H1 (cell line): ENCODE measurements around the gene NHS. TPM values are rescaled to one million over a fixed set of nuclear protein-coding genes. Genes with fewer than 3 reads are reported as not detected.

ENCODE experiments used
- CTCF ChIA-PET: fragments of 300-600 bp; sonication (Branson Sonifier 250); formaldehyde crosslinking; loops from one replicate; lab custom pipeline; 2021; ENCODE audit not compliant: partially characterized antibody; lab: Charles Lee
- POLR2A ChIA-PET: fragments of 300-600 bp; sonication (Branson Sonifier 250); formaldehyde crosslinking; loops from one replicate; lab custom pipeline; 2021; ENCODE audit warnings: inconsistent platforms; ENCODE audit not compliant: partially characterized antibody; lab: Charles Lee
- DNase-seq, 2 experiments: peaks; one replicate each; pipeline versions ENCODE4 v3.0.0 to v3.0.0-alpha.2; 2010 to 2022; ENCODE audit warnings: low spot score in 2 of 2, low read depth in 1 of 2, mixed read lengths in 1 of 2
- FAIRE-seq: peaks from 2 replicates; lab custom pipeline; 2011; peaks lifted over from hg19 to GRCh38; lab: Jason Lieb, UNC
- H2AFZ ChIP-seq: 2 replicates; pipeline ENCODE4 v1.8.1; 2012; ENCODE audit warnings: low read length, inconsistent platforms
- H2AK5ac ChIP-seq: 2 replicates; pipeline ENCODE4 v1.6.1; 2013; ENCODE audit warnings: low read depth, low read length
- H2BK120ac ChIP-seq: replicated peaks from 2 replicates; pipeline ENCODE3; 2013; ENCODE audit warnings: low read depth, low read length, inconsistent platforms
- H2BK12ac ChIP-seq: 2 replicates; pipeline ENCODE4 v1.6.1; 2013; ENCODE audit warnings: low read depth, low read length
- H2BK15ac ChIP-seq: 2 replicates; pipeline ENCODE4 v1.6.1; 2013; ENCODE audit warnings: low read length
- H2BK20ac ChIP-seq: 2 replicates; pipeline ENCODE4 v1.6.1; 2013; ENCODE audit warnings: low read length
- H2BK5ac ChIP-seq: 2 replicates; pipeline ENCODE4 v1.6.1; 2013; ENCODE audit warnings: low read depth, low read length
- H3K14ac ChIP-seq: 2 replicates; pipeline ENCODE4 v1.6.1; 2013; ENCODE audit warnings: inconsistent platforms; ENCODE audit not compliant: insufficient read length
- H3K18ac ChIP-seq: 2 replicates; pipeline ENCODE4 v1.6.1; 2013; ENCODE audit warnings: low read length; ENCODE audit errors: extremely low read depth
- H3K23ac ChIP-seq: 2 replicates; pipeline ENCODE4 v1.6.1; 2013; ENCODE audit warnings: inconsistent platforms; ENCODE audit not compliant: insufficient read length
- H3K23me2 ChIP-seq: 2 replicates; pipeline ENCODE4 v1.6.1; 2013; ENCODE audit warnings: low read depth, low read length
- H3K27ac ChIP-seq: 2 replicates; pipeline ENCODE4 v1.6.1; 2011; ENCODE audit warnings: low read depth, low read length, inconsistent platforms
- H3K27me3 ChIP-seq, 4 experiments: replicated peaks in 1 of 4; 1 replicate in 1 of 4; 2 replicates in 3 of 4; pipeline versions ENCODE4 v1.6.1 to v1.8.1; 2011 to 2013; ENCODE audit warnings: low read length in 3 of 4, mild to moderate bottlenecking in 3 of 4, inconsistent platforms in 2 of 4, mixed read lengths in 2 of 4, moderate library complexity in 1 of 4; ENCODE audit not compliant: control insufficient read depth in 3 of 4, insufficient read depth in 3 of 4; ENCODE audit errors: extremely low read depth in 1 of 4
- H3K36me3 ChIP-seq, 4 experiments: 2 replicates each; pipeline versions ENCODE4 v1.6.1 to v1.8.1; 2011 to 2013; ENCODE audit warnings: mild to moderate bottlenecking in 4 of 4, low read length in 3 of 4, moderate library complexity in 2 of 4, control low read depth in 1 of 4, inconsistent platforms in 1 of 4; ENCODE audit not compliant: insufficient read depth in 4 of 4, control insufficient read depth in 2 of 4
- H3K4ac ChIP-seq: replicated peaks from 2 replicates; pipeline ENCODE3; 2013; ENCODE audit warnings: low read length, low read depth, mixed read lengths, inconsistent platforms; ENCODE audit not compliant: insufficient read length
- H3K4me1 ChIP-seq, 4 experiments: replicated peaks in 1 of 4; 1 replicate in 1 of 4; 2 replicates in 3 of 4; pipeline versions ENCODE4 v1.6.1 to v1.8.1; 2011 to 2013; ENCODE audit warnings: low read length in 3 of 4, inconsistent platforms in 2 of 4, mixed read lengths in 1 of 4; ENCODE audit not compliant: insufficient read depth in 4 of 4, control insufficient read depth in 3 of 4
- H3K4me2 ChIP-seq, 2 experiments: 2 replicates each; pipeline versions ENCODE4 v1.6.1 to v1.8.1; 2011 to 2013; ENCODE audit warnings: low read depth in 2 of 2, low read length in 2 of 2, control low read depth in 1 of 2, inconsistent platforms in 1 of 2, mild to moderate bottlenecking in 1 of 2; ENCODE audit not compliant: insufficient read depth in 1 of 2
- H3K4me3 ChIP-seq, 4 experiments: fragments of 200-600, 300-600 bp in 1 of 4; sonication (generic), shearing (Covaris generic), sonication (Bioruptor Twin) in 1 of 4; 2 replicates each; pipeline versions ENCODE4 v1.5.1 to v1.8.1; 2011 to 2016; ENCODE audit warnings: low read length in 4 of 4, low read depth in 3 of 4, control low read depth in 2 of 4, inconsistent platforms in 2 of 4, mild to moderate bottlenecking in 2 of 4, mixed read lengths in 1 of 4, moderate library complexity in 1 of 4; ENCODE audit not compliant: insufficient read depth in 2 of 4; ENCODE audit errors: extremely low read depth in 1 of 4
- H3K56ac ChIP-seq: replicated peaks from 2 replicates; pipeline ENCODE3; 2013; ENCODE audit warnings: low read depth, mild to moderate bottlenecking, mixed read lengths, low read length, inconsistent platforms; ENCODE audit not compliant: insufficient read length
- H3K79me1 ChIP-seq: 2 replicates; pipeline ENCODE4 v1.6.1; 2013; ENCODE audit warnings: low read depth, low read length, control low read depth
- H3K79me2 ChIP-seq, 2 experiments: 2 replicates each; pipeline versions ENCODE4 v1.6.1 to v1.8.1; 2012 to 2013; ENCODE audit warnings: low read length in 2 of 2, mild to moderate bottlenecking in 2 of 2, inconsistent platforms in 1 of 2; ENCODE audit not compliant: insufficient read depth in 2 of 2, control insufficient read depth in 1 of 2
- H3K9ac ChIP-seq, 4 experiments: replicated peaks in 1 of 4; 1 replicate in 1 of 4; 2 replicates in 3 of 4; pipeline versions ENCODE4 v1.6.1 to v1.8.1; 2011 to 2013; ENCODE audit warnings: low read depth in 3 of 4, low read length in 3 of 4, control low read depth in 2 of 4, mild to moderate bottlenecking in 2 of 4, moderate library complexity in 2 of 4, inconsistent platforms in 1 of 4; ENCODE audit errors: extremely low read depth in 1 of 4
- H3K9me3 ChIP-seq, 2 experiments: 2 replicates each; pipeline versions ENCODE4 v1.6.1 to v1.8.1; 2012 to 2013; ENCODE audit warnings: mild to moderate bottlenecking in 2 of 2, moderate library complexity in 2 of 2, control low read depth in 1 of 2, inconsistent platforms in 1 of 2, low read depth in 1 of 2, low read length in 1 of 2, mixed read lengths in 1 of 2; ENCODE audit not compliant: insufficient read depth in 2 of 2
- H4K20me1 ChIP-seq, 2 experiments: replicated peaks in 1 of 2; 2 replicates each; pipeline versions ENCODE3 to v1.8.1; 2011 to 2013; ENCODE audit warnings: inconsistent platforms in 2 of 2, low read length in 2 of 2, mild to moderate bottlenecking in 1 of 2; ENCODE audit not compliant: insufficient read depth in 2 of 2, control insufficient read depth in 1 of 2
- H4K5ac ChIP-seq: 2 replicates; pipeline ENCODE4 v1.6.1; 2013; ENCODE audit warnings: low read length, low read depth, mixed read lengths, inconsistent platforms; ENCODE audit not compliant: insufficient read length
- H4K8ac ChIP-seq: 2 replicates; pipeline ENCODE4 v1.8.0; 2013; ENCODE audit warnings: mild to moderate bottlenecking, moderate library complexity, low read length, inconsistent platforms; ENCODE audit not compliant: insufficient read depth; ENCODE audit errors: extremely low read depth
- H4K91ac ChIP-seq: replicated peaks from 2 replicates; pipeline ENCODE3; 2013; ENCODE audit warnings: low read length, mixed read lengths, inconsistent platforms; ENCODE audit not compliant: insufficient read length
- ATF3 ChIP-seq: IDR thresholded peaks from 2 replicates; pipeline ENCODE4 v1.6.1; 2011; ENCODE audit warnings: low read depth, mild to moderate bottlenecking, low read length; ENCODE audit not compliant: insufficient read depth
- BACH1 ChIP-seq: IDR thresholded peaks from 2 replicates; pipeline ENCODE4 v1.6.1; 2012; ENCODE audit warnings: low read length, improper control_type of control experiment
- CTCF ChIP-seq, 3 experiments: IDR thresholded peaks; 1 replicate in 2 of 3; 2 replicates in 1 of 3; pipeline versions ENCODE4 v1.5.1 to v1.6.1; 2011; ENCODE audit warnings: low read length in 3 of 3, mild to moderate bottlenecking in 3 of 3, inconsistent platforms in 2 of 3, low read depth in 1 of 3, moderate library complexity in 1 of 3; ENCODE audit not compliant: insufficient read depth in 1 of 3; ENCODE audit errors: control extremely low read depth in 1 of 3
- EGR1 ChIP-seq: IDR thresholded peaks from 2 replicates; pipeline ENCODE4 v1.6.1; 2011; ENCODE audit warnings: low read depth, low read length, borderline replicate concordance
- EP300 ChIP-seq, 2 experiments: IDR thresholded peaks; 1 replicate in 1 of 2; 2 replicates in 1 of 2; pipeline ENCODE4 v1.6.1; 2011 to 2012; ENCODE audit warnings: low read depth in 2 of 2, low read length in 2 of 2, mild to moderate bottlenecking in 2 of 2, borderline replicate concordance in 1 of 2, inconsistent platforms in 1 of 2, moderate library complexity in 1 of 2
- JUN ChIP-seq: IDR thresholded peaks from 2 replicates; pipeline ENCODE4 v1.6.1; 2011; ENCODE audit warnings: low read depth, mild to moderate bottlenecking, improper control_type of control experiment, low read length
- JUND ChIP-seq: IDR thresholded peaks from 2 replicates; pipeline ENCODE4 v1.6.1; 2011; ENCODE audit warnings: mild to moderate bottlenecking, improper control_type of control experiment, low read length
- KDM1A ChIP-seq: fragments of 200-600, 300-600 bp; sonication (generic); IDR thresholded peaks from 2 replicates; pipeline ENCODE4 v1.7.1; 2016; ENCODE audit warnings: mild to moderate bottlenecking, low read length, borderline replicate concordance
- PHF8 ChIP-seq: fragments of 200-600 bp; sonication (generic); conservative IDR thresholded peaks from 2 replicates; pipeline ENCODE4 v1.7.1; 2012; ENCODE audit warnings: low read depth, mild to moderate bottlenecking, inconsistent platforms, low read length, moderate library complexity
- SP4 ChIP-seq: IDR thresholded peaks from 2 replicates; pipeline ENCODE4 v1.6.1; 2012; ENCODE audit warnings: low read length, inconsistent platforms
- TAF1 ChIP-seq: IDR thresholded peaks from 2 replicates; pipeline ENCODE4 v1.6.1; 2011; ENCODE audit warnings: mild to moderate bottlenecking, low read depth, low read length
- WGBS, 2 experiments: shearing (Covaris generic) in 1 of 2; methylation state at CpG; one replicate each; pipeline versions ENCODE4 v1.1.6 to v1.1.7; 2013 to 2015; ENCODE audit warnings: low lambda C conversion rate in 2 of 2, mixed read lengths in 2 of 2, inconsistent platforms in 1 of 2, low coverage in 1 of 2, missing lambda C conversion rate in 1 of 2; ENCODE audit not compliant: insufficient replicate concordance in 2 of 2, insufficient coverage in 1 of 2, insufficient read length in 1 of 2; ENCODE audit errors: extremely low coverage in 1 of 2, missing lambda C conversion rate in 1 of 2; 5-methylcytosine and 5-hydroxymethylcytosine counted together
- polyA plus RNA-seq, 7 experiments: library from polyadenylated mRNA; depleted of rRNA in 3 of 7; stranded (reverse) in 5 of 7; unstranded in 2 of 7; fragments of >200 nt in 5 of 7; fragments of 200-250 nt in 2 of 7; gene quantifications; 1 replicate in 5 of 7; 2 replicates in 1 of 7; 4 replicates in 1 of 7; pipeline versions ENCODE4 v1.2.1 to v1.2.3, GENCODE V29; 2011 to 2013; ENCODE audit warnings: missing spikeins in 2 of 7, mixed read lengths in 2 of 7
- total RNA-seq: library from RNA; stranded (reverse); fragmentation: NEBNext Ultra II Directional; extraction: Animal tissue kit (Norgen Biotek cat#: 25700); gene quantifications from 2 replicates; pipeline ENCODE4 v1.2.1, GENCODE V29; 2021

Gene NHS
- total and polyA plus RNA-seq, 2 of the 8 experiments (the other 6 are each of a cell fraction or from before 2014, with no cell fraction given) = 2.2 to 6.7 TPM

GRCh38 chrX:17542123-17542522 is 167.1 kb downstream of the NHS start:
- H4K8ac ChIP-seq = no peak overlapping the region
- no peaks in the 10 kb centered on the region for H3K79me2 ChIP-seq
- H3K14ac ChIP-seq = no peak overlapping the region
- H3K79me1 ChIP-seq = no peaks in the 10 kb centered on the region
- no peak overlapping the region for H3K4ac ChIP-seq
- no peak overlapping the region for H2AK5ac ChIP-seq
- POLR2A ChIA-PET = no interaction called here
- H3K23ac ChIP-seq = no peak overlapping the region
- no peaks in the 10 kb centered on the region for H3K27me3 ChIP-seq
- H4K5ac ChIP-seq = no peak overlapping the region
- no peak overlapping the region for H3K4me2 ChIP-seq
- H2AFZ ChIP-seq = no peak overlapping the region
- CTCF ChIA-PET = interaction anchor here (0.9 to 1.8 kb wide), 4 partner anchors 11 to 148 kb away, joined by 3 to 4 read pairs (median 4); no protein-coding TSS in a partner anchor
- H3K23me2 ChIP-seq = no peaks in the 10 kb centered on the region
- no peaks in the 10 kb centered on the region for H4K20me1 ChIP-seq
- H3K9me3 ChIP-seq = no peaks in the 10 kb centered on the region
- no peak overlapping the region for H2BK20ac ChIP-seq
- no peak overlapping the region for H3K4me3 ChIP-seq
- no peak overlapping the region for H3K56ac ChIP-seq
- peaks cover 0 to 6% (median 2%) of the 10 kb centered on the region in 4 experiments; a peak in 4 of 7 replicates for H3K4me1 ChIP-seq
- DNase-seq (no peak), FAIRE-seq (no peak)
- no peaks in the 10 kb centered on the region for H3K36me3 ChIP-seq
- no peak overlapping the region for H2BK12ac ChIP-seq
- H4K91ac ChIP-seq = no peak overlapping the region
- H3K27ac ChIP-seq = no peak overlapping the region
- H3K18ac ChIP-seq = no peak overlapping the region
- 80% methylated on average over 3 of the region's 3 CpGs; no CpG with 5 or more reads in 1 of the 2 experiments for WGBS, 2 experiments
- H2BK15ac ChIP-seq = no peak overlapping the region
- H3K9ac ChIP-seq = no peak overlapping the region
- TF ChIP-seq CTCF (IDR thresholded peaks at IDR 0.05; ENCODE audit: control extremely low read depth in 1 of 3, insufficient read depth in 1 of 3, low read depth in 1 of 3, low read length in 3 of 3) = no peak
- TF ChIP-seq PHF8 = no peak
- TF ChIP-seq TAF1 = no peak
- TF ChIP-seq EP300 (IDR thresholded peaks at IDR 0.05; ENCODE audit: borderline replicate concordance in 1 of 2, low read depth in 2 of 2, low read length in 2 of 2) = no peak
- no peak for TF ChIP-seq ATF3
- TF ChIP-seq JUN = no peak
- TF ChIP-seq JUND = no peak
- TF ChIP-seq KDM1A = no peak
- TF ChIP-seq SP4 = no peak
- TF ChIP-seq EGR1 = no peak
- TF ChIP-seq BACH1 = no peak
- no peak overlapping the region for H2BK120ac ChIP-seq
- no peak overlapping the region for H2BK5ac ChIP-seq
